GM18499 (cell line): ENCODE results near the gene DLG2.
"Not testable (repeated sequence)": the region's sequence is repeated elsewhere in the genome, so short reads cannot be mapped to it uniquely, and the experiment has no call there.

Source experiments
- ATAC-seq: cut with Tn5 transposase; IDR thresholded peaks from one replicate; pipeline ENCODE4 v1.9.1; 2021; ENCODE audit warnings: moderate number of reproducible peaks; ENCODE audit not compliant: insufficient read depth, unreplicated experiment

Gene DLG2

DNA sequence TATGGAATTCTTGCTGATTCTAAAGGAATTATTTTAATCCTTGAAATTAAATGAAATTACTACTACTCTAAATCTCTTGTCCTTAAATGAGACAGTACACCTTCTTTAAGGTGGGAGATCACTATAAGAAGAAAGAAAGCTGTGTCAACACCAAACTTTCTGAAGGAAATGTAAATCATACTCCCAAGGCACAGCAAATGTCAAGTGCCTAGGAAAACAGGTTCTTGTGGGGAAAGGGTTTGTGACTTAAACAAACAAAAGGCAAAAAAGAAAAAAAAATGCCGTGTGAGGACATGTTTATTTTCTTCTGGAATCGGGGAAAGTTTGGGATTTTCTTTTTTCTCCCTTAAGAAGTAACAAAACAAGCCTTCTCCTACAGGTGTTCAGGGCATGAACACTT, 745.1 kb downstream of the DLG2 start:
- no peak for ATAC-seq

DNA sequence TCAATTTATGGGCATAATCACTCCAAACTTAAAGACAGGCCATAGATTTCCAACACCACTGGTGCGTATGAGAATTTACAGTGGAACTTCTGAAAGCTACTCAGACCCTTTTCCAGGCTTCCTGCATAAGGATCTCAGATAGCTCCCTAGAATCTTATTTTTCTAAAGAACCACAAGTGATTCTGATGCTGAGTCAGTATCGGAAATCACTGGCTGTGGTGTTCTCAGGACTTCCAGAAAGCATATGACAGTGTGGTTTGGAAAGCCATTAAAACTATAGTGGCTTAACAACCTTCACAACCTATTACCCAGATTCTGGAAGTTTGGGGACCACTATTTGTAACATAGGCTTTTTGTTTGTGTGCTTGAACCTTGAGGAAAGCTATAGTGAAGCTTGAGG, 756.0 kb downstream of the DLG2 start:
- no peak for ATAC-seq

DNA sequence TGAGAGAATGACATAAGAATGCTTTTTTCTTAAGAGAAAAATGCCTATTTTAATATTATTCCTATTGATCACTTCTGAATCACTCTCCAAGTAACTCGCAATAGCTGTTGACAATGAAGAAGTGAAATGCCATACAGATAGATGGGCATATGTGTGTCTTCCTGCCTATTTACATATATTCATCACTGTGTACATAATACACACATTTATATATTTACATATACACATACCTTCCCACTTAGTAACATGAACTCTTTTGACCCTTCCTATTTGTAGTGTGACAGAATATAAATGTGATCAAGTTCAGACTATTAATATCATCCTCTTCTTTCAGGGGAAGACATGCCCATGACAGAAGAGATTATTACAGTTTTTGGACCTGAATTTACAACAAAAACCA, 756.7 kb downstream of the DLG2 start:
- no peak for ATAC-seq

DNA sequence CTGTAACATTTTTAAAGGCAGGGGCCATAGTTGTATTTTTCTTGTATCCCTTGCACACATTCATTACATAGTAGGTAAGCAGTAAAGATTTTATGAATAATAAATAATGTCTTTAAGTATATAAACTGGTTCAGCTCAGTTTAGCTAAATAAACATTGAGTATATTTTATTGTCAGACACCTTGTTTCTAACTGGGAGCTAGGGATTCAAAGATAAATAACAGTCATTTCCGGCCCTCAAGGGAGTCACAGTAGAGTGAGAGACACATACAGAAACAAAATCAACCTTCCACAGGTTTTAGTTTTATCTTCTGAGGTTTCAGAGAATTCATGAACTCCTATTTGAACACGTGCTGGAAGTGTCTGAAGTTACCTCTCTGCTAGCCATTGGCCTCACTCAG, 760.2 kb downstream of the DLG2 start:
- ATAC-seq = no peak

DNA sequence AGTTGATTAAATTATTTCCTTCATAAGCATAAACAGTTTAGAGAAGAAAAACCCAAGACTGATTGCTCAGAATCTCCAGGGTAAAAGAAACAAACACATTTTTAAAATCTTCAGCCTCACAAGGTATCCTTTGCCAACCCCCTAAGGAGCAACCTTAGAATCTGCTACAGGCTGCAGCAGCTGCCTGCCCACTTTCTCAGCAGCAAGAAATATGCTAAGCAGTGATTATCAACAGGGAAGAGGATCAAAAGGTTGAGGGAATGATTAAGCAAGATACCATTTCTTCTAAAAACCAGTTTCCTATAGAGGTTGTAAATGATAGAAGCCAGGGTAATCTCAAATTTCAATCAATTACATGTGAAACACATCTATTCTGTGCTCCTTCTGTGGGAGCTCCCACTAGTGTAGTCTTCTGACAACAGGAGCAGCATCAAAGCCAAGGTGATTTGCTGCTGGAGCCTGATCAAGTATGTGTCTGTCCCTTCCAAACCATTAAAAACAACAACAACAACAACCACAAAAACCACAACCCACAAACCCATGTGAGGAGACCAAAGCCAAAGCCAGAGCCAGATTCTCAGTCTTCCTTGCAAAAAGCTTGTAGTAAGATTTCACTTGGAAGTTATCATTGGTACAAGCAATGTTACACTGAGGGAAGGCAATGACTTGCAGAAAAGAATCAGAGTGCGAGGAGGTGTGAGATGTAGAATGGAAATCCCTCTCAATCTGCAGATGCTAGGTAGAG, 761.2 kb downstream of the DLG2 start:
- no peak for ATAC-seq

DNA sequence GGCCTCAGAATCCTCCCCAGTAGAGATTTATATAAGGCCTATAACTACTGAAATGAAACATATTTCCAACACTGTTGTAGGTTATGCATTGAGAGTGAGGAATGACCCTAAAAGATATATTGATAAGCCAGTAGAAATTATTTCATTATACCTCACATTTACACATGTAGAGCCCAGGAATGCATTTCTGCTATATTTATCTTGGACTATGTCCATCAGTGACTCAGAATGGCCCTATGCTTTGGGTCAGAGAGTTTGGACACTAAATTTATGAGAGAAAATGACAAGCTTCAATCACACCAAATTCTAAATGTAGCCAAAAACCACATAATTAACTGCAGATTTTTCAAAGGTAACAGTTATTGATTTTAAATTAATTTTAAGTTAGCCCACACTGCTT, 761.9 kb downstream of the DLG2 start:
- ATAC-seq = no peak

DNA sequence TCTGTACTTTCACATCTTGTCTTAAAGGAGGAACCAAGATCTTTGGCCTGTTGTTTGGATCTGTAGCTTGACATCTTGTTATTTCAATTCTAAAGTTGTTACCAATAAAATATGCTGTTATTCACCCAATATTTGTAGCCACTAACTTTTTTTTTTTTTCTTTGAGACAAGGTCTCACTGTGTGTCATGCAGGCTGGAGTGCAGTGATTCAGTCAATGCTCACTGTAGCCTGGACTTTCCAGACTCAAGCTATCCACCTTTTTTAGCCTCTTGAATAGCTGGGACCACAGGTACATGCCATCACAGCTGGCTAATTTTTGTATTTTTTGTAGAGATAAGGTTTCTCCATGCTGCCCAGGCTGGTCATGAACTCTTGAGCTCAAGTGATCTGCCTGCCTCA, 769.4 kb downstream of the DLG2 start:
- ATAC-seq = no peak

DNA sequence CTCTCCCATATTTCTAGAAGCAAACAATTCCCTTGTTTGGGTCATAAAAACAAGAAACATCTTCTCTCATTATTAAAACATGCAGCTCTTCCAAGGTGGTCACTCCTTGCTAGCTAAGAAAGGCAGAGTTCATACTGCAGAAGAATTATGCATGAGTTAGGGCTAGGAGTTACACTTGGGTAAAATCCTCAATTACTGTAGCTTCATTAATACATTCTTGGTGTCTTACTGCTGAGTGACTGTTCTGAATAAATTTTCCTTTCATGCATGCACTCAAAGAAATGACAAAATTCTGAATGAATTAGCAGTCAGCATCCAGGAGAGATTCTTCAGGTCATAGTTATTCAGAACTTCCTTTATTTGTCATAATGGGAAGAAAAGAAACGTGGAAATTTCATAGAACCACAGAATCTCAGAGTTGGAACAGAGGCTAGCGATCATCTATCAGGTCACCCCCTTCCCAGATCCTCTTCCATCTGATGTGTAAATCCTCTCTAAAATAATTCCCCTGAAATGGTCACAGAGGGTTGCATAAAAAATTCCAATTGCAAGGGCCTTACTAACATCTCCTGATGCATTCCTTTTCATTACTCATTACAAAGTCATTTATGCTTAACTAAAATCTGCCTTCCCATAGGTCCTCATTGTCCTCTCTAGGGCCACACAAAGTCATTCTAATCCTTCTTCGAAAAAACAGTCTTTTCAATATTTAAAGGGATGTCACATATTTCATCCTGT, 771.5 kb downstream of the DLG2 start:
- no peak for ATAC-seq

DNA sequence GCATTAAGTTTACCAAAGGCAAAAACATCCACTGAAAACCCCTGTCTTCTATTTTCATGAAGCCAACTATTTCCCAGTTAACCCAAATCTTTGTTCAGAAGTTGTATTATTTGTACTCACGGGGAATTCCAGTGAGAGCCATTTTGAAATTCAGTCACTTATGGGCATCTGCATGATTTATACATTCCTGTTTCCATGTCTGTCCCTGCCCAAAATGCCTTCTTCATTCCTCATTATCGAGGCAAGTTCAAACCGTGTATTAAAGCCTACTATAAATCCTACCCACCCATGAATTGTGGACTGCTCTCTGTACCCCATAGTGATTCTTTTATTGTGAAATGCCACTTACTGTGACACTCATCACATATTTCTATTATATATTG, 772.7 kb downstream of the DLG2 start:
- no peak for ATAC-seq

DNA sequence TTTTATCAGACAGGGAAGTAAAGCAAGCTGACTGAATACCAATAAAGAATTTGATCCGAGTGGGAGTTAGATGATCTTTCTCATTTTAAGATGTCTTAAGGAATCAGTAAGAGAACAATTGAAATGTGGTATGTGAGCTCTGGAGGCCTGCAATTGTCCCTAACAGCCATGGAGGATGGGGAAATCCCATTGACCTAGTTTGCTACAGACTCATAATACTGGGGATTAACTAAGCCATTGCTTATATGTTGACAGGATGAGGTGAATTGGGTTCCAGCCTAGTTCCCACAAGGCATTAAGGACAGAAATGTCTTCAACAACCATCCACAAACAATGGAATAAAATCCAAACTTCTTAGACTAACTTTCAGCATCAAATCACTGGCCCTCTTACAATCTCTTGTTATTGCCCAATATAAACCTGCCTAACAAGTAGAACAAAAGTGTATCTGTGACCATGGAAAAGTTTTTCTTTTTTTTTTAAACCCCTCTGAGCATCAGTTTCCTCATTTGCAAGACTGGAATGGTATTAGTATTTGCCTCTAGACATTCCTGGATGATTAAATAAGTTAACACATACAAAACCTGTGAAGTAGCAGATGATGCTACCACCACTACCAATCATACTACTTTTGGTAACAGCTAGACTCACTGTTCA, 773.2 kb downstream of the DLG2 start:
- ATAC-seq = no peak

DNA sequence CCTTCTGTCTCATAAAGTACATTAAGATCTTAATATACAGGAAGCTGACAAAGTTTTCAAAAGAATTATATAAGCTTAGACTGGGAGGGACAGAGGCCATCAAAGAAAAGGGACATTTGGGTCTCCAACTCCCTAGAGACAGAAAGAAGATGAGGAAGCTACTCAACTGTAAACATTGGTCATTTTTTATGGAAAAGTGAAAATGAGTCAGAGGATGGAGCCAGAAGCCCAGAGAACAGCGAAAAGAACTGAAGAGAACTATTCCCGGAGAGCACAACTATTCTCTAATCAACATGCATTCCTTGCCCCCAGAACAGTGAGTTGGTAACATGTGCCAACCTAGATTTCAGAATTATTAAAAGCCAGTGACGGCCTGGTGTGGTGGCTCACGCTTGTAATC, 779.3 kb downstream of the DLG2 start:
- no peak for ATAC-seq

DNA sequence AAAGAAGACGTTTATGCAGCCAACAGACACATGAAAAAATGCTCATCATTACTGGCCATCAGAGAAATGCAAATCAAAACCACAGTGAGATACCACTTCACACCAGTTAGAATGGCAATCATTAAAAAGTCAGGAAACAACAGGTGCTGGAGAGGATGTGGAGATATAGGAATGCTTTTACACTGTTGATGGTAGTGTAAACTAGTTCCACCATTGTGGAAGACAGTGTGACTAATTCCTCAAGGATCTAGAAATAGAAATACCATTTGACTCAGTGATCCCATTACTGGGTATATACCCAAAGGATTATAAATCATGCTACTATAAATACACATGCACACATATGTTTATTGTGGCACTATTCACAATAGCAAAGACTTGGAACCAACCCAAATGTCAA, 786.9 kb downstream of the DLG2 start:
- ATAC-seq = not testable (repeated sequence)

DNA sequence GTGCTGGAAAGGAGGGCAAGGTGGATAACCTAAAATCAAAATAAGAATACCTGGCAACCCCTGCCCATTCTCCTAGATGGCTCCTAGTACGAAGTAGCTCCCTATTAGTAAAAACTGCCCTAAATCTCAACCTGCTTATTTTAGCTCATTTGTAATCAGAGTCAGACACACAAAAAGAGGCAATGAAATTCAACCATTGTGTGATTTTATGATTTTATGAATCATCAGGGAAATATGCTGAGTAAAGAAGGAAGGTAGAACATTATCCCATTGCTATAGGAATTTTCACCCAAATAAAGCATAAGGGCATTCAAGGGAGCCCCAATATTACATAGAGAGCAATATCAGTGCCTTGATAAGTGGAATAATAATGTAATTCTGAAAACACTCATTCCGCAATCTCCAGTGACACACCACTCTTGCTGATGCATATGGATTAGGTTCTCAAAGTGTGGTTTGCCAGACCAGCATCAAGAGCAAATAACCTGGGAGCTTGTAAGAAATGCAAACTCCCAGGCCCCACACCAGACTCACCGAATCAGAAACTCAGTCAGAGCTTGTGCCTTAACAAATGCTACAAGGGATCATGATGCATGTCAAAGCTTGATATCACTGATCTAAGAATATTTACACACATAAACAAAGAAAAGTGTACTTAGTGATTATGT, 789.6 kb downstream of the DLG2 start:
- ATAC-seq = no peak

DNA sequence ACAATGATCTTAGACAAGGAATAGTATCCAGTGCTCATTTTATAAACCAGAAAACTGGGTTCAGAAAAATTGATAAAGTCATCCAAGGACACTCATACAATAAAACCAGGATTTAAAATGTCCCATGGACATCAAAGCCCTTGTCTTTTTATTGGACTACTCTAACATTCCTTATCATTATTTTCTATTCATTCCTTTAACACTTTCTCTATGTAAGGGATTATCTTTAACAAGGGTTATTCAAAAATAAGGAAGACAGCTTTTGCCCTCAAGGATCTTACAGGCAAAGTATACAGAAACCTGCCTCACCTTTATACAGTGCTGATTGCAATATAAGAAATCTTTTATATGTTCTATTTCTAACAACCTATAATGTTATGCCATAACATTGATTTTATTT, 790.8 kb downstream of the DLG2 start:
- no peak for ATAC-seq

DNA sequence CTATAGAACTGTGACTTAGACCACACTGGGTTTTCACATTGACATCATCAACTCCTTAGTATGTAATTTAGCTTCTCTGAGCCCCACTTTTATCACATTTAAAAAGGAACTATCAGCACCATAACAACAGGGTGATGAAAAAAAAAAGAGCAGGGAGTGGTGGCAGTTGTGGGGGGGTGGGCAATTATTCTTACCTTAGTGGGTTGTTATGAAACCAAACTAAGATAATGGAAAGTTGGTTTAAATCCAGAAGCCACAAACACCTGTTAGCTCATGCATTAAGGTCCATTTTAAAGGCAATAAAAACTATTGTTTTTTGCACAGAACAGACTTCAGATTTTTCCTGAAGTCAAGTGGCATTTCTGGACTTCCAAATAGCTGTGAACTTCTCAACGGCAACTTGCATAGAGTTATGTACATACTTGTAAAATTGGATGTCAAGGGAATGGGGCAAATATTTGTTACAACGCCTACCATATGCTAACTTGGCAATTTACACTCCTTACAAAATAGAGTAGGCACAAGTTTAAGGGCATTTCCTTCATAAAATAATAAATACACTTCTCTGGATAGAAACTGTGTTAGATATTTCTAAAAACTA, 793.6 kb downstream of the DLG2 start:
- ATAC-seq = no peak

DNA sequence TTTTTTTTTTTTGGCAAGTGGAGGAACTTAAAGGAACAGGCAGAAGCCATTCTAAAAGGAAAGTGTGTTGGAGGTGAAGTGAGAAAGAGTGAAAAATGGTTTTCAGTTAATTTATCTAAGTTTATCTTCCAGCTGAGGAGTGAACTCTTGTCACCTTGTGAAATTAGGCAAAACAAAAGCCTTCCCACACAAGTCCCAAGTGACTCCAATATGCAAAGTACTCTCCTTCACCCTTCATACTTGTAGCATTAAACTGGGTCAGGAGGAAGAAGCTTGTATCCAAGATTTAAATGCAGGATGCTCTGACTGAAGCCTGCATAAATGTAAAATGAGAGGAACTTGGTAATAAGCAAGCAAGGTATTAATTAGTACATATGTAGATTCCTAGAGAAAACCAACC, 796.8 kb downstream of the DLG2 start:
- no peak for ATAC-seq

DNA sequence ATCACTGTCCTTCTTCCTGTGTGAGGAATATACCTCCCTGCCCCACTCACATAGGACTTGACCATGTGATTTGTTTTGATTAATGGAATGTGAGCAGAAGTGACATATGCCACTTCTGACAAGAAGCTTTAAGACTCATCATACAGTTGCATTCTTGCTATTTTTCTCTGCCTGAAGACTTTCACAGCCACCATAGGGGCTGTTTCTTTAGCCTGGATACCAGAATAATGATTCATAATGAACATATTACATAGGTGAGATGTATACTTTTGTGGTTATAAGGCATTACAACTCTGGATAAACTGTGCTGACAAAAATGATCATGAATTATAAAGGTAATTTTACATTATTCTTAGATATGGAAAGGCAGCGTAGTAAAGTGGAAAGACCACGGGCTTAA, 798.0 kb downstream of the DLG2 start:
- no peak for ATAC-seq

DNA sequence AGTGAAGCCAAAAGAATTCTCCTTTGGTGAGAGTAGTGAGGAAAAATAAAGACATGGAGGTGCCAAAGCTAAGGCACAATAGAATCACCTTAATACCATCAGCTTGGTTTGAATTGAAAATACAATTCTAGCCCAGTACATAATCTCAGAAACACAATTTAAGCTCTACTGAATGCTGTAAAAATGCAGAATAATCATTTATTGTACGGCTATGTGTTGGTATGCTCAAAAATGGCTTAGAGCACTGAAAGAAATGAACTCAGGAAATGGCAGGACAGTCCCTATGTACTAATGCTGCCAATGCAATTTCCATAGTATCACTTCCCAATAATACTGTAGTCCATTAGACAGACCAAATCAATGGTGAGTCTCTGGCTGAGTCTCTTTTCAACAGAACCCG, 798.5 kb downstream of the DLG2 start:
- ATAC-seq = no peak

DNA sequence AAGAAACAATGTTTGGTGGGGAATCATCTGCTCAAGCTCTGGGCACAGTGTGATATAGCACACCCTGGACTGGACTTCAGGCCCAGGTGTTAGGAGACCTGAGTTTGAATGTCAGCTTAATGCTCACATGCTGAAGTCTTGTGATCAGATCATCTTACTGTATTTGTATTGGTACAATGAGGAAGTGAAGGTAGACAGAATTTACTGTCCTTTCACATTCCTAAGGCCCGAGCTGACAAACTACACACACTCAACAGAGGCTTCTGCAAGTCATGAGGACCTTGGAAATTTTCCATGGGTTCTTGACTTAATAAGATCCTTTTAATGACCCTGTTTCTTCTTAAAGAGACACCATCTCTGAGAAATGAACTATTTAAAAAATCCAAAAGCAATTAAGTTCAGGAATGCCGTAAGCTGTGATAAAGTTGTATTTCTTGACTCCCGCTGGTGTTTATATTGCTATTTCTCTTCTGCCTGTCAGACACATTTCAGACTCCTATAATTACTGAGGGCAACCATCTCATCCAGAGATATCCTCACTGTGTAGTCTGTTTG, 802.0 kb downstream of the DLG2 start:
- ATAC-seq = no peak

DNA sequence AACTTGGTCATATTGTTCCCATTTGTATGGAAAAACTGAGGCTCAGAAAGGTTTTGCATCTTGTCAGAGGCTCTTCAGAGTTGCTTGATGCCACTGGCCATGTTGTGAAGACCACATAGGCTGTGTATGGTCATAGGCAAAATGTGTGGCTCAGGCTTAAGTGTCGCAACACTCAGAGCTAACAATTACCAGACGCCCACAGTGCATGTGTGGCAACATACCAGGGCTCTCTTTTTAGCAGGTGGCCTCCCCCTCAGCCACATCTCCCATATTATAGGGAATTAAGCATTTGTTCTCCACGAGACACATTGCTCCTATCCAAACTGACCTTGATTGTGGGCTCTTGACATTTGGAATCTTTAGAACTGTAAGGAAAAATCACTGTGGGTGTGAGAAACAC, 802.5 kb downstream of the DLG2 start:
- ATAC-seq = no peak
